Measurements from ENCODE around the gene SLAMF1.
"Not testable (repeated sequence)": the region's sequence is repeated elsewhere in the genome, so short reads cannot be mapped to it uniquely, and the experiment has no call there.

The SLAMF1 gene

DNA sequence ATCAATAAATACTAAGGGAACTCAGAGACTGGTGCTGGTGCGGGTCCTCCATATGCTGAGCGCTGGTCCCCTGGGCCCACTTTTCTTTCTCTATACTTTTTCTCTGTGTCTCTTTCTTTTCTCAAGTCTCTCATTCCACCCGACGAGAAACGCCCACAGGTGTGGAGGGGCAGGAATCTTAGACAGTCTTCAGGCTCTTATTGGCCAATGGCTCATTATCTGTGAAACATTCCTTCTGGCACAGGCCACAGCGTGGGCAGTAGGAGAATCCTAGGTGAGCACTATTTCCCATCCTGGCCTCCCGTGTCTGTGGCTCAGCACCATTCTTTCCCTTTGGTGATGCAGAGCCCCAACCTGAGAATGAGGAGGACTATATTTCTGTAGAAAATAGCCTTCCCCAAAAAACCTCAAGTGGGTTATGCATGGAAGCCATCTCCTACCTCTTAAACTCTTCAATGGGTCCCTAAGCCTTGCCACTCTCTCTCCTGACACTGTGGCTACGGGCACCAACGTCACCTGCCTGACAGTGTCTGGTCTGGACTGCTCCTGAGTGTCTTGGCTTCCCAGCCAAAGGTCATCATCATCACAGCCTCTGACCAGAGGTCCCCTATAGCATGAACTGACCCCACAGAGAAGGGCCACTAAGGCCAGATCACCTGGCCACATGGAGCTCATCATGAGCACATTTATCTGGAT lies 6.2 kb upstream of the SLAMF1 start:
- TF ChIP-seq ZNF274 (IDR thresholded peaks at IDR 0.05; ENCODE audit: low read depth, low read length) (no peak), YY1 (IDR thresholded peaks at IDR 0.05; ENCODE audit: insufficient read depth, insufficient read length) (no peak), SUZ12 (IDR thresholded peaks at IDR 0.05; ENCODE audit: extremely low read depth, insufficient read depth, insufficient read length) (no peak)
- Histone ChIP-seq H3K36me3 (ENCODE audit: insufficient read depth, insufficient read length, low read length) (no peaks in the 10 kb centered on the region), H3K4me3 (ENCODE audit: insufficient read length, low read depth) (no peak overlapping the region), H3K4me1 (ENCODE audit: insufficient read depth, insufficient read length) (peaks cover 13% of the 10 kb centered on the region), H3K9ac (ENCODE audit: insufficient read length, low read depth) (peak overlapping the region; percentile 51), H3K27me3 (ENCODE audit: insufficient read depth, insufficient read length) (no peaks in the 10 kb centered on the region), H3K9me3 (ENCODE audit: insufficient read depth, low read length) (peaks cover 11% of the 10 kb centered on the region; the same call in 1 of the 2 replicates)
- no peak for DNase-seq (ENCODE audit: low read depth, low spot score)

DNA sequence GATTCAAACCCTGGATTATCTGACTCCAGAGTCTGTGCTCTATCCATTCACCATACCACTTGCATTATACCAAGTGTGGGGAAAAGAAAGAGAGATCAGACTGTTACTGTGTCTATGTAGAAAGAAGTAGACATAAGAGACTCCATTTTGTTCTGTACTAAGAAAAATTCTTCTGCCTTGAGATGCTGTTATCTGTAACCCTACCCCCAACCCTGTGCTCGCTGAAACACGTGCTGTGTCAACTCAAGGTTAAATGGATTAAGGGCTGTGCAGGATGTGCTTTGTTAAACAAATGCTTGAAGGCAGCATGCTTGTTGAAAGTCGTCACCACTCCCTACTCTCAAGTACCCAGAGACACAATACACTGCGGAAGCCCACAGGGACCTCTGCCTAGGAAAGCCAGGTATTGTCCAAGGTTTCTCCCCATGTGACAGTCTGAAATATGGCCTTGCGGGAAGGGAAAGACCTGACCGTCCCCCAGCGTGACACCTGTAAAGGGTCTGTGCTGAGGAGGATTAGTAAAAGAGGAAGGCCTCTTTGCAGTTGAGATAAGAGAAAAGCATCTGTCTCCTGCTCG lies 5.3 kb upstream of the SLAMF1 start:
- not testable (repeated sequence) for H3K36me3 ChIP-seq (ENCODE audit: insufficient read depth, insufficient read length, low read length); H3K9ac ChIP-seq (ENCODE audit: insufficient read length, low read depth); H3K27me3 ChIP-seq (ENCODE audit: insufficient read depth, insufficient read length); H3K4me3 ChIP-seq (ENCODE audit: insufficient read length, low read depth)
- peak; percentile 95 for DNase-seq (ENCODE audit: low read depth, low spot score)
- Histone ChIP-seq H3K9me3 (ENCODE audit: insufficient read depth, low read length) (peaks cover 11% of the 10 kb centered on the region; the same call in 1 of the 2 replicates), H3K4me1 (ENCODE audit: insufficient read depth, insufficient read length) (peaks cover 13% of the 10 kb centered on the region)

DNA sequence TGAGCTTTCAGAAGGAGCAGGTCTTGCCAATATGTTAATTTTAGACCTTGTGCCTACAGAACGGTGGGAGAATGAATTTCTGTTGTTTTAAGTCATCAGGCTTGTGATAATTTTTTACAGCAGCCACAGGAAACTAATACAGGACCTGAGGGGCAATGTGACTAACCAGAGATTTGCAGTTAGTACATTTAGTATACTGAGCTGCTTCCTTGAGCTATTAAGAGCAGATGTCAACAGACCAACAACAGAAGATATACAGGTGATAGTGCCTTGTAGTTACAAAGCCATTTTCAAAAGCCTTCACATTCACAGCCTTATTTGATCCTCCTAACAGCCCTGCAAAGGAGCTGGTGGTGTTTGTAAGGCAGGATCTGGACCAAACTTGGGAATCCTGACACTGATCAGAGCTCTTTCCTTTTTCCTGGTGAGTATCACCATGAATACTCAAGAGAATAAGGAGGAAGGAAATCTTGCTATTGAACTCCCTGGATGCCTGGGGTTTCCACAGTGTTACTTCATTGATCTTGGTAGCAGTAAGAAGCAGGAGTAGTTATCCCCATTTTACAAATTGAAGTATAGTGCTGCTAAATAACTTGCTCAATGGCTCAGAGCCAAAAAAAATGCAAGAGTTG lies 4.7 kb upstream of the SLAMF1 start:
- H3K36me3 ChIP-seq (ENCODE audit: insufficient read depth, insufficient read length, low read length): no peaks in the 10 kb centered on the region
- peaks cover 13% of the 10 kb centered on the region for H3K4me1 ChIP-seq (ENCODE audit: insufficient read depth, insufficient read length)
- no peak overlapping the region for H3K9ac ChIP-seq (ENCODE audit: insufficient read length, low read depth)
- peaks cover 11% of the 10 kb centered on the region; the same call in 1 of the 2 replicates for H3K9me3 ChIP-seq (ENCODE audit: insufficient read depth, low read length)
- H3K27me3 ChIP-seq (ENCODE audit: insufficient read depth, insufficient read length): peaks cover 2% of the 10 kb centered on the region
- no peak overlapping the region for H3K4me3 ChIP-seq (ENCODE audit: insufficient read length, low read depth)
- DNase-seq (ENCODE audit: low read depth, low spot score): no peak
- TF ChIP-seq ZNF274 (IDR thresholded peaks at IDR 0.05; ENCODE audit: low read depth, low read length) (no peak), YY1 (IDR thresholded peaks at IDR 0.05; ENCODE audit: insufficient read depth, insufficient read length) (no peak), SUZ12 (IDR thresholded peaks at IDR 0.05; ENCODE audit: extremely low read depth, insufficient read depth, insufficient read length) (no peak)

DNA sequence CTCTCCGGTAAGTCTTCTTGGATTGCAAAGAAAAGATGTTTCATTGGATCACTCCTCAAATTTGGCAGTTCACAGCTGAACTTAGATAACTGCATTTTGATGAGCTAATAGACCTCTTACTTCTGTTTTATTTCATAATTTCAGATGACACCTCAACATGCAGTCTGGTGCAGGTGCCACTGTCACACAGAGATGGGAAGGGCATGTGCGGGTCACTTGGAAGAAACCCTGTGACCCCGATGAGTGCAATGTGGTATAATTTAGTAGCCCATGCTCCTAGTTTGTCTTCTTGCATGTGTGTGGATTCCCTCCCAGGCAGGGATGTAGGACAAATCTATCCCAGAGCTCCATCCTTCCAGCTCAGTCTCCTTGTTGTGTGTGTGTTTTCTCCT lies 481 bp upstream of the SLAMF1 start:
- H3K36me3 ChIP-seq (ENCODE audit: insufficient read depth, insufficient read length, low read length): no peaks in the 10 kb centered on the region
- TF ChIP-seq YY1 (IDR thresholded peaks at IDR 0.05; ENCODE audit: insufficient read depth, insufficient read length) (no peak), SUZ12 (IDR thresholded peaks at IDR 0.05; ENCODE audit: extremely low read depth, insufficient read depth, insufficient read length) (no peak), ZNF274 (IDR thresholded peaks at IDR 0.05; ENCODE audit: low read depth, low read length) (no peak)
- no peak overlapping the region for H3K4me3 ChIP-seq (ENCODE audit: insufficient read length, low read depth)
- H3K9me3 ChIP-seq (ENCODE audit: insufficient read depth, low read length): peaks cover 11% of the 10 kb centered on the region; the same call in 1 of the 2 replicates
- no peak for DNase-seq (ENCODE audit: low read depth, low spot score)
- no peak overlapping the region for H3K9ac ChIP-seq (ENCODE audit: insufficient read length, low read depth)
- no peaks in the 10 kb centered on the region for H3K4me1 ChIP-seq (ENCODE audit: insufficient read depth, insufficient read length)
- H3K27me3 ChIP-seq (ENCODE audit: insufficient read depth, insufficient read length): peaks cover 2% of the 10 kb centered on the region

DNA sequence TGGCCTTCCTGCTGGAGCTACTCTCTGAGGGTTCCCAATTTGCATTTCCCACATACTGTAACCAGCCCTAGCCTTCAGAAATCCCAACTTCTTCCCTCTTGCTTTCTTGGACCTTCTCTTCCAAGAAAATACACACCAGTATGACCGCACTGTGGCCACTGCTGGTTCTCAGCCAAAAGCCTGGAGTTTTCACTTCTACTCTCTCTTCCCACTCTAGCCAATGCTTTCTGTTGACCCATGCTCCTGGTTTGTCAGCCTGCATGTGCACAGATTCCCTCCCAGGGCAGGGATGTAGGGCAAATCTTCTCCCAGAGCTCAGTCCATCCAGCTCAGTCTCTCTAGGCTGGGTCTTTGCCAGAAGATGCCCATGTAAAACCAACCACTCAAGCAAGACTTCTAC lies 664 bp downstream of the SLAMF1 start:
- Histone ChIP-seq H3K27me3 (ENCODE audit: insufficient read depth, insufficient read length) (peaks cover 2% of the 10 kb centered on the region), H3K9ac (ENCODE audit: insufficient read length, low read depth) (no peak overlapping the region), H3K4me1 (ENCODE audit: insufficient read depth, insufficient read length) (no peaks in the 10 kb centered on the region), H3K36me3 (ENCODE audit: insufficient read depth, insufficient read length, low read length) (no peaks in the 10 kb centered on the region), H3K9me3 (ENCODE audit: insufficient read depth, low read length) (peaks cover 11% of the 10 kb centered on the region; the same call in 1 of the 2 replicates), H3K4me3 (ENCODE audit: insufficient read length, low read depth) (no peak overlapping the region)
- no peak for TF ChIP-seq SUZ12 (IDR thresholded peaks at IDR 0.05; ENCODE audit: extremely low read depth, insufficient read depth, insufficient read length)
- TF ChIP-seq ZNF274 (IDR thresholded peaks at IDR 0.05; ENCODE audit: low read depth, low read length): no peak
- TF ChIP-seq YY1 (IDR thresholded peaks at IDR 0.05; ENCODE audit: insufficient read depth, insufficient read length): no peak
- DNase-seq (ENCODE audit: low read depth, low spot score): no peak

DNA sequence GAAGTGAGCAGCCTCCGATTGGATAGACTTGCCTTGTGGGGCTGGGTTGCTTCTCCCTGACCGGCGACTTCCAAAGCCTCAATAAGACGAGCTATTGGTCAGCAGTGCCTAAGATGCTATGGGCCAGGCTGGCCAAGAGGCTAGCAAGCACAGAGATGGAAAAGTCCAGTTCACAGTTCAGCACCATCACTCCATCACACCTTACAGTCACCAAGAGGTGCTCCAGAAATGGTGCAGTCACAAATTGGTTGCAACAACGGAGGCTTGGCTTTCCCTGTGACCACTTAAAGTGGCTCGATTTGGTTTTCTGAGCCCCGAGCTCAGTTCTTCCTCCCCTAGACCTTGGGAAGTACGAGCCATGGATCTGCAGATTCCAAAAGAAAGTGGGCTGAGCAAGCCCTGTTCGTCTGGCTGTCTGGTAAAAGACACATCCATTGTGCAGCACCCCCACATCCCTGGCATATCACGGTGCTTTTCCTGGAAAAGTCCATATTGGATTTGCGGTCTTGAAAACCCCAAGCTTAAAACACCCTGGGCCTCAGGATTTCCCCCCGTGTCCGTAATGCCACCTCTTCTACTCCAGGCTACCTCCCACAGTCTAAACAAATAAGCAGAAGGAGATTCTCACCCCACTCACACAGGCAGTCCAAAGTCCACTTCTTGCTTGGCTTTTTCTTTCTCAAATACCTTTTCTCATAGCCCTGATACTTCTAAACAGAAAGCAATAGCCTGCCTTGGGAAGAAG lies 1.3 kb downstream of the SLAMF1 start:
- Histone ChIP-seq H3K27me3 (ENCODE audit: insufficient read depth, insufficient read length) (peaks cover 2% of the 10 kb centered on the region), H3K9me3 (ENCODE audit: insufficient read depth, low read length) (peaks cover 8% of the 10 kb centered on the region; the same call in 1 of the 2 replicates), H3K4me3 (ENCODE audit: insufficient read length, low read depth) (no peak overlapping the region), H3K4me1 (ENCODE audit: insufficient read depth, insufficient read length) (no peaks in the 10 kb centered on the region), H3K36me3 (ENCODE audit: insufficient read depth, insufficient read length, low read length) (no peaks in the 10 kb centered on the region), H3K9ac (ENCODE audit: insufficient read length, low read depth) (no peak overlapping the region)
- no peak for DNase-seq (ENCODE audit: low read depth, low spot score)
- TF ChIP-seq ZNF274 (IDR thresholded peaks at IDR 0.05; ENCODE audit: low read depth, low read length) (no peak), YY1 (IDR thresholded peaks at IDR 0.05; ENCODE audit: insufficient read depth, insufficient read length) (no peak), SUZ12 (IDR thresholded peaks at IDR 0.05; ENCODE audit: extremely low read depth, insufficient read depth, insufficient read length) (no peak)

DNA sequence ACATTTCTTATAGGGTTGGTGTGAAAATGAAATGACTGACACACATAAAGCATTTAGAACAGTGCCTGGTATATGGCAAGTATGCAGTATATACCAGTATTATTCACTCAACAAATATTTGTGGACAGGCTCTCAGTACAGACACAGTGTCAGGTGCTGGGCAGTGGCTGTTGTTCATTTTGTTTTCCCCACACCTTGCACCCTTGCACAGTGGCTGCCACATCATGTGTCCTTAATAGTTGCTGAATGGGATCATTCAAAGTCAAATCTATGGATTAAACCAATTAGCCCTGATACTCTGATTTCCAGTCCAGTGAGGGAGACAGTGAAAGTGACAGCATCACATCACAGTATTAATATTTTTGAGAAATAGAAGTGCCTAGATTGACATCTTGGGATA lies 2.4 kb downstream of the SLAMF1 start:
- Histone ChIP-seq H3K4me3 (ENCODE audit: insufficient read length, low read depth) (no peak overlapping the region), H3K27me3 (ENCODE audit: insufficient read depth, insufficient read length) (peaks cover 2% of the 10 kb centered on the region)
- TF ChIP-seq SUZ12 (IDR thresholded peaks at IDR 0.05; ENCODE audit: extremely low read depth, insufficient read depth, insufficient read length): no peak
- TF ChIP-seq ZNF274 (IDR thresholded peaks at IDR 0.05; ENCODE audit: low read depth, low read length): no peak
- TF ChIP-seq YY1 (IDR thresholded peaks at IDR 0.05; ENCODE audit: insufficient read depth, insufficient read length): no peak

More for the DNA sequence above, 2.4 kb downstream of the SLAMF1 start:
- Histone ChIP-seq H3K4me1 (ENCODE audit: insufficient read depth, insufficient read length) (no peaks in the 10 kb centered on the region), H3K9ac (ENCODE audit: insufficient read length, low read depth) (no peak overlapping the region), H3K36me3 (ENCODE audit: insufficient read depth, insufficient read length, low read length) (no peaks in the 10 kb centered on the region), H3K9me3 (ENCODE audit: insufficient read depth, low read length) (no peaks in the 10 kb centered on the region)
- DNase-seq (ENCODE audit: low read depth, low spot score): no peak

All from NT2/D1 (cell line).